ENCODE results near the gene ITGA11. TPM values are rescaled to one million over a fixed set of nuclear protein-coding genes. Genes with fewer than 3 reads are reported as not detected.
"Not testable (repeated sequence)": the region's sequence is repeated elsewhere in the genome, so short reads cannot be mapped to it uniquely, and the experiment has no call there.

ITGA11 gene
- total RNA-seq, 1 experiment from 2014 or later = not detected

GRCh38 chr15:68403161-68403941, 28.6 kb downstream of the ITGA11 start:
- in situ Hi-C loops (cut with HindIII; ENCODE audit: low pct_unique_long_range_greater_than_20kb, low sequenced_read_pairs) = no loop called here
- no peak for DNase-seq (ENCODE audit: low read depth)

GRCh38 chr15:68402432-68403160, 29.4 kb downstream of the ITGA11 start:
- in situ Hi-C loops (cut with HindIII; ENCODE audit: low pct_unique_long_range_greater_than_20kb, low sequenced_read_pairs) = no loop called here
- no peak for DNase-seq (ENCODE audit: low read depth)

GRCh38 chr15:68401496-68402431, 30.2 kb downstream of the ITGA11 start:
- in situ Hi-C loops (cut with HindIII; ENCODE audit: low pct_unique_long_range_greater_than_20kb, low sequenced_read_pairs) = no loop called here
- DNase-seq (ENCODE audit: low read depth) = no peak

GRCh38 chr15:68400066-68400456, 31.9 kb downstream of the ITGA11 start:
- in situ Hi-C loops (cut with HindIII; ENCODE audit: low pct_unique_long_range_greater_than_20kb, low sequenced_read_pairs) = no loop called here
- DNase-seq (ENCODE audit: low read depth) = peak; percentile 80

GRCh38 chr15:68399096-68400065, 32.6 kb downstream of the ITGA11 start:
- DNase-seq (ENCODE audit: low read depth) = peak; percentile 22
- in situ Hi-C loops (cut with HindIII; ENCODE audit: low pct_unique_long_range_greater_than_20kb, low sequenced_read_pairs) = no loop called here

GRCh38 chr15:68397999-68398398, 34.0 kb downstream of the ITGA11 start:
- DNase-seq (ENCODE audit: low read depth); in situ Hi-C loops (cut with HindIII; ENCODE audit: low pct_unique_long_range_greater_than_20kb, low sequenced_read_pairs): not testable (repeated sequence)

- in situ Hi-C loops (cut with HindIII; ENCODE audit: low pct_unique_long_range_greater_than_20kb, low sequenced_read_pairs) = no loop called here
- no peak for DNase-seq (ENCODE audit: low read depth)
Observed at GRCh38 chr15:68396068-68396467, 35.9 kb downstream of the ITGA11 start.

GRCh38 chr15:68391121-68391520, 40.8 kb downstream of the ITGA11 start:
- in situ Hi-C loops (cut with HindIII; ENCODE audit: low pct_unique_long_range_greater_than_20kb, low sequenced_read_pairs) = no loop called here

GRCh38 chr15:68389936-68390817, 41.8 kb downstream of the ITGA11 start:
- in situ Hi-C loops (cut with HindIII; ENCODE audit: low pct_unique_long_range_greater_than_20kb, low sequenced_read_pairs) = no loop called here
- DNase-seq (ENCODE audit: low read depth) = no peak

More at GRCh38 chr15:68391121-68391520, 40.8 kb downstream of the ITGA11 start:
- no peak for DNase-seq (ENCODE audit: low read depth)

GRCh38 chr15:68389041-68389930, 42.7 kb downstream of the ITGA11 start:
- in situ Hi-C loops (cut with HindIII; ENCODE audit: low pct_unique_long_range_greater_than_20kb, low sequenced_read_pairs) = no loop called here
- DNase-seq (ENCODE audit: low read depth) = no peak

- in situ Hi-C loops (cut with HindIII; ENCODE audit: low pct_unique_long_range_greater_than_20kb, low sequenced_read_pairs) = no loop called here
- no peak for DNase-seq (ENCODE audit: low read depth)
Observed at GRCh38 chr15:68387381-68388143, 44.4 kb downstream of the ITGA11 start.

GRCh38 chr15:68386587-68387288, 45.2 kb downstream of the ITGA11 start:
- no peak for DNase-seq (ENCODE audit: low read depth)
- in situ Hi-C loops (cut with HindIII; ENCODE audit: low pct_unique_long_range_greater_than_20kb, low sequenced_read_pairs) = no loop called here

GRCh38 chr15:68385671-68386586, 46.0 kb downstream of the ITGA11 start:
- in situ Hi-C loops (cut with HindIII; ENCODE audit: low pct_unique_long_range_greater_than_20kb, low sequenced_read_pairs) = no loop called here

GRCh38 chr15:68385240-68385561, 46.8 kb downstream of the ITGA11 start:
- no peak for DNase-seq (ENCODE audit: low read depth)
- in situ Hi-C loops (cut with HindIII; ENCODE audit: low pct_unique_long_range_greater_than_20kb, low sequenced_read_pairs) = no loop called here

More at GRCh38 chr15:68385671-68386586, 46.0 kb downstream of the ITGA11 start:
- no peak for DNase-seq (ENCODE audit: low read depth)

All from Caki2 (cell line).